ENCODE data around the gene SLC44A3. TPM values are rescaled to one million over a fixed set of nuclear protein-coding genes. Genes with fewer than 3 reads are reported as not detected.
"Not testable (repeated sequence)": the region's sequence is repeated elsewhere in the genome, so short reads cannot be mapped to it uniquely, and the experiment has no call there.

The SLC44A3 gene
- total RNA-seq, 1 donor from 2014 or later: 2.6 TPM

- H3K4me1 ChIP-seq (ENCODE audit: control insufficient read depth in 3 of 3, insufficient read depth in 3 of 3, low read length in 3 of 3): peaks cover 0 to 3% (median 0%) of the 10 kb centered on the region in 3 donors
- H3K27ac ChIP-seq (ENCODE audit: low read depth, low read length): no peak overlapping the region
- H3K9ac ChIP-seq (ENCODE audit: low read depth in 1 of 3, low read length in 3 of 3): no peak overlapping the region
- no peaks in the 10 kb centered on the region for H3K36me3 ChIP-seq (ENCODE audit: control insufficient read depth in 3 of 3, insufficient read depth in 3 of 3, low read length in 3 of 3)
- H3K4me3 ChIP-seq (ENCODE audit: low read length in 3 of 3): no peak overlapping the region
- no peaks in the 10 kb centered on the region for H3K9me3 ChIP-seq (ENCODE audit: control insufficient read depth in 3 of 3, low read length in 3 of 3)
- H3K27me3 ChIP-seq (ENCODE audit: control insufficient read depth in 3 of 3, insufficient read depth in 3 of 3, low read length in 3 of 3): no peaks in the 10 kb centered on the region
Measured at GRCh38 chr1:94935034-94935433, 114.9 kb downstream of the SLC44A3 start.

- no peaks in the 10 kb centered on the region for H3K9me3 ChIP-seq (ENCODE audit: control insufficient read depth in 3 of 3, low read length in 3 of 3)
- H3K4me3 ChIP-seq (ENCODE audit: low read length in 3 of 3): no peak overlapping the region
- no peak overlapping the region for H3K27ac ChIP-seq (ENCODE audit: low read depth, low read length)
- H3K27me3 ChIP-seq (ENCODE audit: control insufficient read depth in 3 of 3, insufficient read depth in 3 of 3, low read length in 3 of 3): no peaks in the 10 kb centered on the region
- H3K4me1 ChIP-seq (ENCODE audit: control insufficient read depth in 3 of 3, insufficient read depth in 3 of 3, low read length in 3 of 3): peaks cover 0 to 3% (median 0%) of the 10 kb centered on the region in 3 donors
- no peaks in the 10 kb centered on the region for H3K36me3 ChIP-seq (ENCODE audit: control insufficient read depth in 3 of 3, insufficient read depth in 3 of 3, low read length in 3 of 3)
- H3K9ac ChIP-seq (ENCODE audit: low read depth in 1 of 3, low read length in 3 of 3): no peak overlapping the region
Measured at GRCh38 chr1:94935476-94935875, 115.3 kb downstream of the SLC44A3 start.

GRCh38 chr1:94936861-94937620 is 116.9 kb downstream of the SLC44A3 start:
- H3K27ac ChIP-seq (ENCODE audit: low read depth, low read length): no peak overlapping the region
- no peaks in the 10 kb centered on the region for H3K36me3 ChIP-seq (ENCODE audit: control insufficient read depth in 3 of 3, insufficient read depth in 3 of 3, low read length in 3 of 3)
- no peak overlapping the region for H3K9ac ChIP-seq (ENCODE audit: low read depth in 1 of 3, low read length in 3 of 3)
- H3K4me3 ChIP-seq (ENCODE audit: low read length in 3 of 3): no peak overlapping the region
- no peaks in the 10 kb centered on the region for H3K27me3 ChIP-seq (ENCODE audit: control insufficient read depth in 3 of 3, insufficient read depth in 3 of 3, low read length in 3 of 3)
- peaks cover 0 to 3% (median 0%) of the 10 kb centered on the region in 3 donors for H3K4me1 ChIP-seq (ENCODE audit: control insufficient read depth in 3 of 3, insufficient read depth in 3 of 3, low read length in 3 of 3)
- no peaks in the 10 kb centered on the region for H3K9me3 ChIP-seq (ENCODE audit: control insufficient read depth in 3 of 3, low read length in 3 of 3)

- Histone ChIP-seq H3K4me1 (ENCODE audit: control insufficient read depth in 3 of 3, insufficient read depth in 3 of 3, low read length in 3 of 3) (peaks cover 0 to 3% (median 0%) of the 10 kb centered on the region in 3 donors), H3K36me3 (ENCODE audit: control insufficient read depth in 3 of 3, insufficient read depth in 3 of 3, low read length in 3 of 3) (no peaks in the 10 kb centered on the region), H3K9ac (ENCODE audit: low read depth in 1 of 3, low read length in 3 of 3) (no peak overlapping the region)
Measured at GRCh38 chr1:94937820-94938219, 117.7 kb downstream of the SLC44A3 start.

GRCh38 chr1:94940738-94941137 is 120.6 kb downstream of the SLC44A3 start:
- H3K4me3 ChIP-seq (ENCODE audit: low read length in 3 of 3): no peak overlapping the region
- no peak overlapping the region for H3K9ac ChIP-seq (ENCODE audit: low read depth in 1 of 3, low read length in 3 of 3)
- peaks cover 0 to 3% (median 0%) of the 10 kb centered on the region in 3 donors for H3K4me1 ChIP-seq (ENCODE audit: control insufficient read depth in 3 of 3, insufficient read depth in 3 of 3, low read length in 3 of 3)

More at GRCh38 chr1:94937820-94938219, 117.7 kb downstream of the SLC44A3 start:
- Histone ChIP-seq H3K27ac (ENCODE audit: low read depth, low read length) (peak overlapping the region; percentile 40), H3K4me3 (ENCODE audit: low read length in 3 of 3) (no peak overlapping the region), H3K9me3 (ENCODE audit: control insufficient read depth in 3 of 3, low read length in 3 of 3) (no peaks in the 10 kb centered on the region), H3K27me3 (ENCODE audit: control insufficient read depth in 3 of 3, insufficient read depth in 3 of 3, low read length in 3 of 3) (no peaks in the 10 kb centered on the region)

GRCh38 chr1:94941480-94941879 is 121.3 kb downstream of the SLC44A3 start:
- not testable (repeated sequence) for H3K4me3 ChIP-seq (ENCODE audit: low read length in 3 of 3); H3K27ac ChIP-seq (ENCODE audit: low read depth, low read length); H3K36me3 ChIP-seq (ENCODE audit: control insufficient read depth in 3 of 3, insufficient read depth in 3 of 3, low read length in 3 of 3); H3K27me3 ChIP-seq (ENCODE audit: control insufficient read depth in 3 of 3, insufficient read depth in 3 of 3, low read length in 3 of 3); H3K9ac ChIP-seq (ENCODE audit: low read depth in 1 of 3, low read length in 3 of 3); H3K4me1 ChIP-seq (ENCODE audit: control insufficient read depth in 3 of 3, insufficient read depth in 3 of 3, low read length in 3 of 3); H3K9me3 ChIP-seq (ENCODE audit: control insufficient read depth in 3 of 3, low read length in 3 of 3)

More at GRCh38 chr1:94940738-94941137, 120.6 kb downstream of the SLC44A3 start:
- no peak overlapping the region for H3K27ac ChIP-seq (ENCODE audit: low read depth, low read length)
- no peaks in the 10 kb centered on the region for H3K9me3 ChIP-seq (ENCODE audit: control insufficient read depth in 3 of 3, low read length in 3 of 3)
- no peaks in the 10 kb centered on the region for H3K36me3 ChIP-seq (ENCODE audit: control insufficient read depth in 3 of 3, insufficient read depth in 3 of 3, low read length in 3 of 3)
- H3K27me3 ChIP-seq (ENCODE audit: control insufficient read depth in 3 of 3, insufficient read depth in 3 of 3, low read length in 3 of 3): no peaks in the 10 kb centered on the region

GRCh38 chr1:94942171-94943128 is 122.3 kb downstream of the SLC44A3 start:
- no peak overlapping the region for H3K9ac ChIP-seq (ENCODE audit: low read depth in 1 of 3, low read length in 3 of 3)
- H3K27me3 ChIP-seq (ENCODE audit: control insufficient read depth in 3 of 3, insufficient read depth in 3 of 3, low read length in 3 of 3): no peaks in the 10 kb centered on the region
- no peak overlapping the region for H3K4me3 ChIP-seq (ENCODE audit: low read length in 3 of 3)
- no peaks in the 10 kb centered on the region for H3K9me3 ChIP-seq (ENCODE audit: control insufficient read depth in 3 of 3, low read length in 3 of 3)
- no peaks in the 10 kb centered on the region for H3K36me3 ChIP-seq (ENCODE audit: control insufficient read depth in 3 of 3, insufficient read depth in 3 of 3, low read length in 3 of 3)
- no peak overlapping the region for H3K27ac ChIP-seq (ENCODE audit: low read depth, low read length)
- peaks cover 0 to 3% (median 0%) of the 10 kb centered on the region in 3 donors for H3K4me1 ChIP-seq (ENCODE audit: control insufficient read depth in 3 of 3, insufficient read depth in 3 of 3, low read length in 3 of 3)

Other genes with a start within 250 kb of the SLC44A3 start
- 198 TPM for gene CNN3, start 106.8 kb downstream of the SLC44A3 start, total RNA-seq